Effector memory CD4-positive, alpha-beta T cell (primary cell): Measurements from ENCODE around the gene UBXN11.

Source experiments
- DNase-seq, 3 donors: peaks; one replicate each; pipeline ENCODE4 v3.0.0-alpha.2; 2020
- H3K27ac ChIP-seq: 2 replicates; pipeline ENCODE4 v1.7.0; 2013; ENCODE audit warnings: mild to moderate bottlenecking, low read length, moderate library complexity; ENCODE audit not compliant: insufficient read depth, poor library complexity, severe bottlenecking
- H3K27me3 ChIP-seq: replicated peaks from 2 replicates; pipeline ENCODE4 v1.7.0; 2013; ENCODE audit warnings: mild to moderate bottlenecking, low read length; ENCODE audit not compliant: insufficient read depth, control insufficient read depth, poor library complexity, severe bottlenecking
- H3K36me3 ChIP-seq: 2 replicates; pipeline ENCODE4 v1.7.0; 2013; ENCODE audit warnings: mild to moderate bottlenecking, low read length, moderate library complexity; ENCODE audit not compliant: control insufficient read depth, insufficient read depth
- H3K4me1 ChIP-seq: 2 replicates; pipeline ENCODE4 v1.7.0; 2013; ENCODE audit warnings: low read length, mild to moderate bottlenecking; ENCODE audit not compliant: control insufficient read depth, insufficient read depth, poor library complexity, severe bottlenecking
- H3K4me3 ChIP-seq: 2 replicates; pipeline ENCODE4 v1.7.0; 2013; ENCODE audit warnings: low read length, low read depth, mild to moderate bottlenecking; ENCODE audit not compliant: insufficient read depth, poor library complexity, severe bottlenecking
- H3K9me3 ChIP-seq: 2 replicates; pipeline ENCODE4 v1.7.0; 2013; ENCODE audit warnings: mild to moderate bottlenecking, low read length, moderate library complexity; ENCODE audit not compliant: control insufficient read depth

UBXN11 gene

GRCh38 chr1:26280333-26281042, 25.9 kb downstream of the UBXN11 start:
- Histone ChIP-seq H3K27me3 (no peaks in the 10 kb centered on the region), H3K9me3 (no peaks in the 10 kb centered on the region), H3K4me3 (peak overlapping the region; percentile 81), H3K4me1 (peaks cover 92% of the 10 kb centered on the region), H3K27ac (peak overlapping the region; percentile 94), H3K36me3 (peaks cover 15% of the 10 kb centered on the region)
- DNase-seq = no peak

- Histone ChIP-seq H3K4me1 (peaks cover 88% of the 10 kb centered on the region), H3K27ac (peak within 1 kb of the TSS; percentile 94)
Observed at GRCh38 chr1:26279456-26280332, 26.7 kb downstream of the UBXN11 start, which contains the start of gene SH3BGRL3. SH3BGRL3 (plus strand) TSS chr1:26280086; CDS start chr1:26280156, 70 bp downstream.

DNA sequence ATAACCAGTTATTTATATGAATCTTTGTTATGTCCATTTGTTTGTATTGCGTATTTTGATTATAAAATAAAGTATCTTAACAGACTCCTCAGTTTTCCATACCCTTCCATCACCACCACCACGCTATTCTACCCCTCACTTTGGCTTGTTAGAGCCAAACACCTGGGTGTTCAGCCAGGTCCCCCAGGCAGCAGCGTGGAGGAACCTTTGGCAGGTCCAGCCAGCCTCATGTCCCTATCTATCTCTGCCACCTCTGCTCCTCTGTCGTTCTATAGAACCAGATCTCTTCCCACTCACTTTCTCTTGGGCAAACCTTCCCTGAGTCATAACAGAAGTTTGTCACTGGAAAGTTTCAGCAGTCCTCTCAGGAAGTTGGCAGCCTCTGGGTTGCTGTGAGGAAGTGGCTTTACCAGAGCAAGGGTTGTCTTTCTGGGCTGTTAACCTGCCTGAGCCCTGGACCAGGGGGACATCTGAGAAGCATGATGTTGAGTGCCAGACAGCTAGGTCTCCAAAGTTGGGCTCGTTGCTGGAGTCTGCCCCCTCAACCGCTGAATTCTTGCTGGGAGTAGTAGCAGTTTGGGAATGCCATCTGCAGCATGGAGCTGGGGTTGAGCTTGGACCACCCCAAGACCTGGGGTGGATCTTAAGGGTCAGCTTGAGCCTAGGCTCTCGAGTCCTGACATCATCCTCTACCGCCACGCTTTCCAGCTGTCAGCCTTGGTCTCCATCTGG, 27.5 kb downstream of the UBXN11 start:
- H3K4me3 ChIP-seq = peak overlapping the region; percentile 81
- H3K36me3 ChIP-seq = peaks cover 15% of the 10 kb centered on the region
- DNase-seq = no peak
- peaks cover 80% of the 10 kb centered on the region for H3K4me1 ChIP-seq
- no peaks in the 10 kb centered on the region for H3K9me3 ChIP-seq
- no peaks in the 10 kb centered on the region for H3K27me3 ChIP-seq
- peak overlapping the region; percentile 94 for H3K27ac ChIP-seq

More at GRCh38 chr1:26279456-26280332, 26.7 kb downstream of the UBXN11 start, which contains the start of gene SH3BGRL3:
- Histone ChIP-seq H3K9me3 (no peaks in the 10 kb centered on the region), H3K36me3 (peaks cover 15% of the 10 kb centered on the region), H3K4me3 (peak within 1 kb of the TSS; percentile 81), H3K27me3 (no peaks in the 10 kb centered on the region)
- peak; percentile 76 to 78 (median 78) for DNase-seq

DNA sequence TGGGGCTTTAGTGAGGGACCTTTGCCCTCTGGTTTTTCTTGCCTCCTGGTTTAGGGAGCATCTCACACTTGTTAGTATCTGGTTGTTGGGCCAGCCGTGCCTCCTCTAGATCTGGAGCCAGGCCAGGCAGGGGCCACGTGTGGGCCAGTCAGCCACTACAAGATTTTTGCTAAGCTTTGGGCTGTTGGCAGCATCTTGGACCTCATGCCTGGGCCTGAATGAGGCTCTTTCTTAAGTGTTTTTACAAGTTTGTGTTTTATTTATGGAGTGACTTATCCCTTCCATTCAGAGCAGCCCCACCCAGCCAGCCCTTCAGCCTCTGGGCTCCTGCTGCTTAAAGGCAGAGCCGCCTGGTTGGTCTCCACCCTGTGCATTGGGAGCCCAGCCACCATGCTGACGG, 28.1 kb downstream of the UBXN11 start:
- no peaks in the 10 kb centered on the region for H3K9me3 ChIP-seq
- H3K27ac ChIP-seq = peak overlapping the region; percentile 94
- peaks cover 74% of the 10 kb centered on the region for H3K4me1 ChIP-seq
- no peak for DNase-seq
- H3K36me3 ChIP-seq = peaks cover 15% of the 10 kb centered on the region
- H3K4me3 ChIP-seq = no peak overlapping the region
- H3K27me3 ChIP-seq = no peaks in the 10 kb centered on the region

DNA sequence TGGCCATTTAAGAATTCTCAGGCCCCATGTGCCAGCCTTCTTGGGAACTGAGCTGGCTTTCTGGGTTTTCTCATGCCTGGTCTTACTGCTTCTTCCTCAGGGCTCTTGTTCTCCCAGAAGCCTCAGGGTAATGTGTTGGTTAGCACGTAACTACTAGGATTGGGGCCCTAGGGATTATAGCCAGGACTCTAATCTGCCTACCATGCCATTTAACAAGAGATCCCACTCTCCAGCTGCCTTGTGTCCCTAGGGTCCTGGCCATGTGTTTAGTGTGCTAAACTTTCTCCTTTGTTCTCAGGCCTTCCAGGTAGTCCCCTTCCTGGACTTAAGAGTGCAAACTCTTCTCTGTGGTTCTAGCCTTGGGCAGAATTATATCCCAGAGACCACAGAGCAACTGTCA, 28.7 kb downstream of the UBXN11 start:
- Histone ChIP-seq H3K4me3 (no peak overlapping the region), H3K36me3 (peaks cover 15% of the 10 kb centered on the region), H3K9me3 (no peaks in the 10 kb centered on the region), H3K4me1 (peaks cover 68% of the 10 kb centered on the region), H3K27me3 (no peaks in the 10 kb centered on the region), H3K27ac (peak overlapping the region; percentile 94)
- DNase-seq = no peak

DNA sequence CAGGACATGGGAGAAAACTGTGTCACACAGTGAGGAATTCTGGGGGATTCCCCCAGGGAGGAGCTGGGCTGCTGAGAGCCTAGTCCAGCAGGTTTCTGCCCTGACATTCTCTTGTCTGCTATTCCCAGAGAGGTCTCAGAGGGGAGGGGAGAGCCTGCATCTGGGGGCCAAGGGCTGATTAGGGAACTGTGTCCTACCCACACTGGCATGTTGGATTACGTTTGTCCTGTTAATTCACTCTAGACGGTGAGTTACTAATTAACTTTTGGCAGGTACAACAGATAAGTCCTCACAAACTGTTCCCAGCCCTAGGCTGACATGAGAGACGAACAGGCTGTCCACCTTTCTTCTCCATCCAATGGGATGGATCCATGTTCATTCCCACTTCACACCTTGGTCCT, 29.2 kb downstream of the UBXN11 start:
- no peaks in the 10 kb centered on the region for H3K27me3 ChIP-seq
- no peaks in the 10 kb centered on the region for H3K9me3 ChIP-seq
- DNase-seq = no peak

DNA sequence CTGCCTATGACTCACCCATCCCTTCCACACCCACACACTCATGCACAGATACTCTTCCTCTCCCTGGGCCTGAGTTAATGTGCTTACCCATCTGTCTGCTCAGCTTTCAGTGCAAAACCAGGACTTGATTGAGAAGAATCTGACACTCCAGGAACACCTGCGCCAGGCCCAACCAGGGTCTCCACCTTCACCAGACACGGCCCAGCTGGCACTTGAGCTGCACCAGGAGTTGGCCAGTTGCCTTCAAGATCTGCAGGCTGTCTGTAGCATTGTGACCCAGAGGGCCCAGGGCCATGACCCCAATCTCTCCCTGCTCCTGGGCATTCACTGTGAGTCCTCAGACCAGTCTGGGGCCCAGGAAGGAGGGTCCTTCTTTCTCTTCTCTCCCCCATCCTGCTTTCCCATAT, 30.0 kb downstream of the UBXN11 start:
- Histone ChIP-seq H3K27me3 (no peaks in the 10 kb centered on the region), H3K9me3 (no peaks in the 10 kb centered on the region), H3K27ac (peak overlapping the region; percentile 94), H3K4me1 (peaks cover 56% of the 10 kb centered on the region), H3K4me3 (peak overlapping the region; percentile 2), H3K36me3 (peaks cover 20% of the 10 kb centered on the region)
- DNase-seq = no peak

More for the DNA sequence above, 29.2 kb downstream of the UBXN11 start:
- H3K4me1 ChIP-seq = peaks cover 64% of the 10 kb centered on the region
- peak overlapping the region; percentile 94 for H3K27ac ChIP-seq
- peaks cover 15% of the 10 kb centered on the region for H3K36me3 ChIP-seq
- H3K4me3 ChIP-seq = peak overlapping the region; percentile 2

GRCh38 chr1:26275580-26276431, 30.6 kb downstream of the UBXN11 start:
- Histone ChIP-seq H3K27me3 (no peaks in the 10 kb centered on the region), H3K4me1 (peaks cover 50% of the 10 kb centered on the region), H3K36me3 (peaks cover 19% of the 10 kb centered on the region), H3K9me3 (no peaks in the 10 kb centered on the region), H3K4me3 (no peak overlapping the region), H3K27ac (peak overlapping the region; percentile 94)
- DNase-seq = peak; percentile 65 to 75 (median 72)

DNA sequence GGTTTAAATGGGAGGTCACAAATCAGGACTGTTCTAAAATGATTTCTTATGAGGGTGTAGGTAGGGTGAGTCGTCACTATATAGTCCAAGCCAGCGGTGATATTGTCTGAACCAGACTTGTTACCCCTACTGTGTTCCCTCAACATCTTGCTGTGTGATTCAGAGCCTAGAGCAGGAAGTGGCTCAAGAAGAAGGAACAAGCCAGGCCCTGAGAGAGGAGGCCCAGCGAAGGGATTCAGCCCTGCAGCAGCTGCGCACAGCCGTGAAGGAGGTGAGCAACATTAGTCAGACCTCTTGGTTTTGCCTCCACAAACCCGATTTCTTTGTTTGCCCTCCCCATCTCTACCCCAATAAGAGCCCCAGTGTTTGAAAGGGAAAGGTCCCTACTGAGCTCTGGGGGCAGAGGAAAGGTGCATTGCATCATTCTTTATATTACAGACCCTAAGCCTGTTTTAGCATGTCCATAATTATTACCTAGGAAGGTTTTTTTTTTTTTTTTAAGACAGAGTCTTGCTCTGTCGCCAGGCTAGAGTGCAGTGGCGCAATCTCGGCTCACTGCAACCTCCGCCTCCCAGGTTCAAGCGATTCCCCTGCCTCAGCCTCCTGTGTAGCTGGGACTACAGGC, 31.5 kb downstream of the UBXN11 start:
- no peak overlapping the region for H3K4me3 ChIP-seq
- peaks cover 24% of the 10 kb centered on the region for H3K36me3 ChIP-seq
- H3K4me1 ChIP-seq = peaks cover 44% of the 10 kb centered on the region
- no peaks in the 10 kb centered on the region for H3K27me3 ChIP-seq
- no peak for DNase-seq
- no peaks in the 10 kb centered on the region for H3K9me3 ChIP-seq
- no peak overlapping the region for H3K27ac ChIP-seq
